ENCODE results near the gene CYTH2. TPM values are rescaled to one million over a fixed set of nuclear protein-coding genes. Genes with fewer than 3 reads are reported as not detected.

The CYTH2 gene
- total RNA-seq, 1 experiment from 2014 or later = 72.6 TPM

- Mint-ChIP-seq H3K4me3 (peak overlapping the region; percentile 81), H3K27ac (no peak overlapping the region; the same call in 1 of the 2 replicates), H3K4me1 (peaks cover 14% of the 10 kb centered on the region), H3K9me3 (no peaks in the 10 kb centered on the region), H3K36me3 (no peaks in the 10 kb centered on the region; the same call in 1 of the 2 replicates), H3K27me3 (ENCODE audit: low read depth) (peaks cover 3% of the 10 kb centered on the region; the same call in 1 of the 2 replicates)
- POLR2A ChIA-PET = interaction anchor here (1.1 kb wide), 1 partner anchor 109 kb away, joined by 3 read pairs; the partner anchor contains the start of genes RPL18 and SPHK2
- ATAC-seq = peak; percentile 38
- CTCF ChIA-PET = interaction anchor here (0.7 to 9.5 kb wide), 6 partner anchors 9 to 98 kb away, joined by 3 to 297 read pairs (median 6); no protein-coding TSS in a partner anchor
- no peak for TF ChIP-seq GABPB1 (CRISPR knock-in tag; IDR thresholded peaks at IDR 0.05)
- TF ChIP-seq OVOL2 (CRISPR knock-in tag; IDR thresholded peaks at IDR 0.05; ENCODE audit: borderline replicate concordance) = no peak
- TF ChIP-seq ZNF263 (CRISPR knock-in tag; IDR thresholded peaks at IDR 0.05; ENCODE audit: low read depth) = peak; percentile 52; the same call in 1 of the 2 replicates
- no peak for TF ChIP-seq NFE2L1 (CRISPR knock-in tag; IDR thresholded peaks at IDR 0.05)
- TF ChIP-seq SP1 (CRISPR knock-in tag; conservative IDR thresholded peaks at IDR 0.05) = 0 out of 2 replicates have a peak, but pooled peaks have one; percentile 33
- peak; percentile 89 for DNase-seq (ENCODE audit: low spot score)
Measured at GRCh38 chr19:48510421-48511268, 41.5 kb downstream of the CYTH2 start.

- ChIA-PET CTCF (interaction anchor here (1.3 to 9.5 kb wide), 4 partner anchors 9 to 73 kb away, joined by 4 to 297 read pairs (median 9); no protein-coding TSS in a partner anchor), POLR2A (no interaction called here)
- ATAC-seq (no peak), DNase-seq (ENCODE audit: low spot score) (no peak)
- Mint-ChIP-seq H3K36me3 (no peaks in the 10 kb centered on the region; the same call in 1 of the 2 replicates), H3K27me3 (ENCODE audit: low read depth) (peaks cover 3% of the 10 kb centered on the region; the same call in 1 of the 2 replicates), H3K27ac (no peak overlapping the region), H3K4me3 (peak overlapping the region; percentile 81), H3K4me1 (peaks cover 14% of the 10 kb centered on the region), H3K9me3 (no peaks in the 10 kb centered on the region)
- no peak for TF ChIP-seq MLX (CRISPR knock-in tag; IDR thresholded peaks at IDR 0.05)
- TF ChIP-seq ATF2 (CRISPR knock-in tag; IDR thresholded peaks at IDR 0.05; ENCODE audit: borderline replicate concordance, low read depth) = no peak
- TF ChIP-seq ZMAT4 (CRISPR knock-in tag; IDR thresholded peaks at IDR 0.05) = no peak
- TF ChIP-seq CREM (CRISPR knock-in tag; IDR thresholded peaks at IDR 0.05) = no peak
- no peak for TF ChIP-seq AFF4 (CRISPR knock-in tag; IDR thresholded peaks at IDR 0.05; ENCODE audit: borderline replicate concordance)
- TF ChIP-seq ZNF138 (CRISPR knock-in tag; conservative IDR thresholded peaks at IDR 0.05) = no peak
- TF ChIP-seq OVOL2 (CRISPR knock-in tag; IDR thresholded peaks at IDR 0.05; ENCODE audit: borderline replicate concordance) = no peak
- no peak for TF ChIP-seq PRDM15 (CRISPR knock-in tag; IDR thresholded peaks at IDR 0.05)
- TF ChIP-seq ZNF317 (CRISPR knock-in tag; IDR thresholded peaks at IDR 0.05; ENCODE audit: borderline replicate concordance, low read depth) = no peak
- TF ChIP-seq NFYB (CRISPR knock-in tag; conservative IDR thresholded peaks at IDR 0.05; ENCODE audit: low read depth) = no peak
- TF ChIP-seq ZNF281 (CRISPR knock-in tag; IDR thresholded peaks at IDR 0.05) = no peak
- no peak for TF ChIP-seq CDX4 (CRISPR knock-in tag; IDR thresholded peaks at IDR 0.05; ENCODE audit: borderline replicate concordance)
- no peak for TF ChIP-seq PRRX2 (CRISPR knock-in tag; IDR thresholded peaks at IDR 0.05)
- no peak for TF ChIP-seq ESRRA (CRISPR knock-in tag; IDR thresholded peaks at IDR 0.05; ENCODE audit: borderline replicate concordance)
Measured at GRCh38 chr19:48511321-48511731, 42.2 kb downstream of the CYTH2 start.

All from WTC11 (cell line).